Stimulated activated CD8-positive, alpha-beta memory T cell treated with anti-CD3 and anti-CD28 coated beads, Interleukin-7, amount 100 ng/mL, for 1 hour (primary cell): ENCODE measurements around the gene LRP2.
"Not testable (repeated sequence)": the region's sequence is repeated elsewhere in the genome, so short reads cannot be mapped to it uniquely, and the experiment has no call there.

Source experiments
- DNase-seq, 2 donors: peaks; one replicate each; pipeline ENCODE4 v3.0.0-alpha.2; 2020; ENCODE audit warnings: low read depth in 2 of 2

LRP2 gene

GRCh38 chr2:169348321-169349024 is 13.9 kb downstream of the LRP2 start:
- DNase-seq = no peak

GRCh38 chr2:169345486-169346437 is 16.6 kb downstream of the LRP2 start:
- no peak for DNase-seq

GRCh38 chr2:169344736-169345485 is 17.4 kb downstream of the LRP2 start:
- no peak for DNase-seq

DNA sequence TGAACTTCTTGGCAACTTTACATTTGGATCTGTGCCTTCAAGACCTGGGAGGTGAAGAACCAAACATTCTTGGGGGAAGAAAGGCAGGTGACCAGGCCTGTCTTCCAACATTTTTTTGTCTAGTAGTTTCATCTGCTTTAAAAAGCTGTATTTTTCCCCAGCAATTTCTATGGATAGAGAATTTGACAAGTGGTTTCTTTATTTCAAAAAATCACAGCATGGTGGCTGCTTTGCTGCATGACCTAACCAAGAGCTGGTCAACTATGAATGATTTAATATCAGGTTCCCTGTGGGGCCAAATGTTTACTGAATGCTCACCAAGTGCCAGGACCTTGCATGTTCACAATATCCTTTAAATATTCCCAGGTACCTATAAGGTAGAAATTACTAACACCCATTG is 19.1 kb downstream of the LRP2 start:
- DNase-seq = no peak

- DNase-seq = no peak
Measured at GRCh38 chr2:169339657-169340056, 22.7 kb downstream of the LRP2 start.

GRCh38 chr2:169336695-169337094 is 25.6 kb downstream of the LRP2 start:
- no peak for DNase-seq

GRCh38 chr2:169330555-169331198 is 31.7 kb downstream of the LRP2 start:
- no peak for DNase-seq

DNA sequence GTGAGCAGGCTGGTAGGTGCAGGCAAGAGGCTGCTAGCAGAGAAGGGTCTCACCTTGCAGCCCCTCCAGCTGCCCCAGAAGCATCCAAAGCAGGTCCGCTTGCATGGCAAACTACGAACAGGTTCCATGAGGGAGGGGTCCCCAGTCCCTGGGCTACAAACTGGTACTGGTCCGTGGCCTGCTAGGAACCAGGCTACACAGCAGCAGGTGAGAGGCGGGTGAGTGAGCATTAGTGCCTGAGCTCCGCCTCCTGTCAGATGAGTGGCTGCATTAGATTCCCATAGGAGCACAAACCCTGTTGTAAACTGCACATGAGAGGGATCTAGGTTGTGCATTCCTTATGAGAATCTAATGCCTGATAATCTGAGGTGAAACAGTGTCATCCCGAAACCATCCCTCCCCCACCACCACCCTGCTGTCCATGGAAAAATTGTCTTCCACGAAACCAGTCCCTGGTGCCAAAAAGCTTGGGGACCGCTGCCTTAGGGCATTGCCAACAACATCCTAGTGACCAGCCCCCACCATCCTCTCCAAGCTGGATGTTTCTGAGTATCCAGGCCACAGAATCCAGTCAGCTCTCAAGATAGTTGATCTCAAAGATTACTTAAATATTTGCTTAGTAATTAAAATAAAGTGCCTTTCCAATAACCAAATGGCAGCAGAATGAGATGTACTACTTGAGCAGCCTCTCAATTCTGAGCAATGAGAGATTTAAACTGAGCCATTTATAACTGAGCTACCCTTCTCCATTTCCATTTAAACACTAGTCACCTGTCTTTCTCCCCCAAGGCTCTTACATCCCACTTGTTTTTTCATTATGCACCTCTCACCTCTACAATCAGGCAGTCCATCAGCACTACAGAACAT is 32.4 kb downstream of the LRP2 start:
- no peak for DNase-seq

DNA sequence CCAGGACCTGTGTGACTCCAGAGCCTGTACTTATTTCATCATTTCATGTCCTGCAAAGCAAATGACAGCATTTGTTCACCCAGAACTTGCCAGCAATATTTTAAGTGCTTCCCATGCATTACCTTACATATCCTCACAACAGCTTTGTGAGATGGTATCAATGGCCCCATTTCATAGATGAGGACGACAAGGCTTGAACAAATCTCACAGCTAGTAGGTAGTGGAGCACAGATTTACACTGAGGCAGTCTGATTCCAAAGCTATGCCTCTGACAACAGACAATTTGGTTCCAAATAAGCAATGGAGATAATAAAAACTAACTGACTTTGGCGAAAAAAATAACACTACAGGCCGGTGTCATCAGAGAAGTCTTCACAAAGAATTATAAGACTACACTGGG is 33.5 kb downstream of the LRP2 start:
- no peak for DNase-seq

- DNase-seq = not testable (repeated sequence)
Measured at GRCh38 chr2:169327837-169328236, 34.5 kb downstream of the LRP2 start.

DNA sequence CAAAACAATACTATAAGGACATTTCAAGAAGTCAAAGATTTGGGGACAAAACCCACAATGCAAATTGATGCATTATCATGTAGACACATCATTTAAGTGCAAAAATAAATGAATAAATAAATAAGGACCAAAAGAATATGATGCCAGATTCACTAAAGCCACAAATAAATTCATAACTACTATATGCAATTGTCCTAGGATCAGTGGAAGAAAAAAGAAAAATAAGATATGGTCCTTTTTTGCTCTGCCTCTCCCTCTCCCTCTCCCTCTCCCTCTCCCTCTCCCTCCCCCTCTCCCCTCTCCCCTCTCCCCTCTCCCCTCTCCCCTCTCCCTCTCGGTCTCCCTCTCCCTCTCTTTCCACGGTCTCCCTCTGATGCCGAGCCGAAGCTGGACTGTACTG is 36.4 kb downstream of the LRP2 start:
- not testable (repeated sequence) for DNase-seq

GRCh38 chr2:169324581-169325260 is 37.6 kb downstream of the LRP2 start:
- DNase-seq = no peak

DNA sequence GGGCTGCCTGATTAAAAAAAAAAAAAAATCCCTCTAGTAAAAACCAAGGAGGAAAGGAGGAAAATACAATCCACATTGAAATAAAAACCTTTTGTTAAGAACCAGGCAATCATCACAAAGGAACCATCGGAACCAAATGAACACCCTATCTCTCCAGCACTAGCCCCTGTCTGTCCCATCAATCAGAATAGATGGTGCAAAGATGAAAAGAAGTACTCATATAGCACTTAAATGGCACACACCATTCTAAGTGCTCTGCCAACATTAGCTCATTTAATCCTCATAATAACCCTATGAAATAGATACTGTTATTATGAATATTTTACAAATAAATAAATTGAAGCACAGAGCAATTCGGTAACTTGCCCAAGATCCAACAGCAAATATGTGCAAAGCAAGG is 38.5 kb downstream of the LRP2 start:
- DNase-seq = no peak

DNA sequence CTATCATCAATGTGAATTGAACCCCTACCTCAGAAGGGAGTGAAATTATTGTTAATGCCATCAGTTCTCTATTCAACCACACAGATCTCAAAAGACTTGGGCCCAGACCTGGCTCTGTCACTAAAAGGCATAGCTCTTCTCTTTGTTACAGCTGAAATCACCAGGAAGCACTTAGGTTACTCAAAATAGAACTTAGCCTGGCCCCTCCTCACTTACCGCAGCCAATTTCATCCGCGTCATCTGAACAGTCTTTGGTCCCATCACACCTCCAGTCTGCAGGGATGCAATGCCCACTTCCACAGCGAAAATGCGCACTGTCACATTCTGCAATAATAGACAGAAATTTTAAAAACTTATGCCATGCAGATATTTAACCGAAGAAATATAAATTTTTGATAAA is 41.8 kb downstream of the LRP2 start:
- no peak for DNase-seq

- DNase-seq = no peak
Measured at GRCh38 chr2:169315357-169315756, 47.0 kb downstream of the LRP2 start.

GRCh38 chr2:169308349-169308748 is 54.0 kb downstream of the LRP2 start:
- not testable (repeated sequence) for DNase-seq

DNA sequence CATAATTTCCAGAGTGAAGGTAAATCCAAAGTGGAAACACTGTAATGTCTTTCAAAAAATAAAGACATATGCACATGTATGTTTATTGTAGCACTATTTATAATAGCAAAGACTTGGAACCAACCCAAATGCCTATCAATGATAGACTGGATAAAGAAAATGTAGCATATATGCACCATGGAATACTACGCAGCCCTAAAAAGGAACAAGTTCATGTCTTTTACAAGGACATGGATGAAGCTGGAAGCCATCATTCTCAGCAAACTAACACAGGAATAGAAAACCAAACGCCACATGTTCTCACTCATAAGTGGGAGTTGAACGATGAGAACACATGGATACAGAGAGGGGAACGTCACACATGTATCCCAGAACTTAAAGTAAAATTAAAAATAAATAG is 57.6 kb downstream of the LRP2 start:
- not testable (repeated sequence) for DNase-seq

DNA sequence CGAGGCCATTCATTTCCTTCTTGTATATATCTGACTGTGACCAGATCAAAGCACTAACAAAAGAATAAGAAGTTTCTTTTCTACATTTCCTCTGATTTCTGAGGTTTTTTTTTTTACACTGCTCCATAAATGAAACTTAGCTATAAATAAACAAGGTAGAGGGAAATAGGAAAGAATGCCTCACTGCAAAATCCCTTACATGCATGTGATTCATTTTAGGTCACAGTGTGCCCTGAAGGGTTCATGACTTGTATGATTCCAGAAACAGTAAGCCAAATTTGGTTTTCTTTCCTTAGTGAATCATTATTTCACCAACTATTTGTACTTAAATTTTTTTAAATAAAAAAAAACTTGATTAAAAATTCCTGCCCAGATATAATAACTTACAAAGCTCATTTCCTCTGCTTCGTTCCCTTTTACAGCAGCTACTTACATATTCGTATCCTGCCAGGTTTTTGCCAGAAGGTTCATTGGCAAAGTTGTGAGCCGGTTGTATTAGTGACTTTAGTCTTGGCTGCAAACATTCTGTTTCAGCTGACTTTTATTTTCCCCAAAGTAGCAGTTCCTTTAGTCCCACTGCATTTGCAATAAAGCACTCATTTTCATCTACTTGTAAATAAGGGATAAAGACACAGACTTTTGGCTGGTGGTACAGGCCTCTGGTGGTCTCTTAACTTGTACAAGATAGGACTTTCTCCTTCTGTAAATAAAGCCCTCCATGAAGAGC is 58.6 kb downstream of the LRP2 start:
- DNase-seq = no peak

GRCh38 chr2:169302364-169302763 is 60.0 kb downstream of the LRP2 start:
- no peak for DNase-seq
